ENCODE data around the gene SERPINE3. TPM values are rescaled to one million over a fixed set of nuclear protein-coding genes. Genes with fewer than 3 reads are reported as not detected.
A peak's percentile ranks its signal among the peaks of the same experiment; 100 is the strongest.

Gene SERPINE3
- polyA plus RNA-seq, 2 donors, result not detected

DNA sequence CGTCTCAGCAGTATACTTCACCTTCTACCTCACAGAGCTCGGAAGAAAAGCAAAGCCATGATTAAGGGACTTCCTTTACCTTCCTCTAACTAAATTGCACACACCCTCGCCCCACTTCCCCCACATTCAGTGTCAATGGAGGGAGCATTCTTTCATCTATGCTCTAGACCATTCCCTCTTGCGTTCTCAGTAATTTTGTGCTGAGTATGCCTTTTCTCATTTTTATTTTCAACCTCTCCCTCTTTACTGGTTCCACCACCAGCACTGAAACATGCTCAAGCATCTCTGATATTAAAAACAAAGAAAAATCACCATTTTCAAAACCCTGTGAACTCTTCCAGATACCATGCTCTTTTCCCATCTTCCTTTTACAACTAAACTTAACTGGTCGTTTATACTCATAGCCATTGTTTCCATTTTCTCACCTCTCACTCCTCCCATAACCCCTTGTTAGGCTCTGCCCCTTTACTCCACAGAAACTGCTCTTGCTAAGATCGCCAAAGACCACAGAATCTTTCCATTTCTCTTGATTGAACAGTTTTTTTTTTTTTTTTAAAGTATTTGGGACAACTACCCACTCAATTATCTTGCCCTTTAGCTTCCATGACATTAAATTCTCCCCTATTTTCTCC lies 32.4 kb downstream of the SERPINE3 start:
- H3K4me3 ChIP-seq (ENCODE audit: low read depth in 1 of 2, low read length in 2 of 2), result no peak overlapping the region
- no peaks in the 10 kb centered on the region for H3K27me3 ChIP-seq (ENCODE audit: control insufficient read depth in 1 of 2, insufficient read depth in 2 of 2, low read length in 2 of 2)
- 92 to 93% methylated on average over 6 of the region's 6 CpGs for WGBS, 2 donors
- no peaks in the 10 kb centered on the region for H3K4me1 ChIP-seq (ENCODE audit: control insufficient read depth in 2 of 2, insufficient read depth in 2 of 2, low read length in 1 of 2)
- peaks cover 5 to 15% of the 10 kb centered on the region in 2 donors for H3K36me3 ChIP-seq (ENCODE audit: control insufficient read depth in 2 of 2, insufficient read depth in 2 of 2, low read length in 1 of 2)
- H3K9me3 ChIP-seq (ENCODE audit: control insufficient read depth in 2 of 2, insufficient read depth in 1 of 2, low read depth in 1 of 2, low read length in 1 of 2), result no peaks in the 10 kb centered on the region
- no peak overlapping the region for H3K27ac ChIP-seq (ENCODE audit: low read depth in 2 of 2, low read length in 1 of 2)

DNA sequence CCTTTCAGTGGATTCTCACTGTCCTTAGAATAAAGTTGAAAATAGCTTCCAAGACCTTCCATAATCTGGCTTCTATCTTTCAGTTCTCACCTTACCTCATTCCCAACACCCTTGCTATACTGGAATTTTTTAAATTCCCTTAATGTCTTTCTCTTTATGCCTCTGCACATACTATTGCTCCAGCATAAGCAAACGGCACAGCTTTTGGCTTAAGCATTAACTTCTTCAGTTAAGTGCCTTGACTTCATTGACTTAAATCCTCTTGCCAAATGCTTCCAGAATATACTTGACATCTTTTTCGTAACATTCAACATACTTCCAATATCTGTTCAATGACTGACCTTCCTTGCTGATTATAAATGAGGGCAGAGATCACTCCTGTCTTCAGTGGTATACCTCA lies 34.0 kb downstream of the SERPINE3 start:
- WGBS, 2 donors, result 86 to 89% methylated on average over 2 of the region's 2 CpGs
- Histone ChIP-seq H3K27me3 (ENCODE audit: control insufficient read depth in 1 of 2, insufficient read depth in 2 of 2, low read length in 2 of 2) (no peaks in the 10 kb centered on the region), H3K36me3 (ENCODE audit: control insufficient read depth in 2 of 2, insufficient read depth in 2 of 2, low read length in 1 of 2) (peaks cover 5 to 15% of the 10 kb centered on the region in 2 donors), H3K27ac (ENCODE audit: low read depth in 2 of 2, low read length in 1 of 2) (no peak overlapping the region), H3K4me3 (ENCODE audit: low read depth in 1 of 2, low read length in 2 of 2) (no peak overlapping the region), H3K4me1 (ENCODE audit: control insufficient read depth in 2 of 2, insufficient read depth in 2 of 2, low read length in 1 of 2) (no peaks in the 10 kb centered on the region), H3K9me3 (ENCODE audit: control insufficient read depth in 2 of 2, insufficient read depth in 1 of 2, low read depth in 1 of 2, low read length in 1 of 2) (no peaks in the 10 kb centered on the region)

- H3K27me3 ChIP-seq (ENCODE audit: control insufficient read depth in 1 of 2, insufficient read depth in 2 of 2, low read length in 2 of 2), result no peaks in the 10 kb centered on the region
- H3K4me1 ChIP-seq (ENCODE audit: control insufficient read depth in 2 of 2, insufficient read depth in 2 of 2, low read length in 1 of 2), result no peaks in the 10 kb centered on the region
- H3K27ac ChIP-seq (ENCODE audit: low read depth in 2 of 2, low read length in 1 of 2), result no peak overlapping the region
- H3K9me3 ChIP-seq (ENCODE audit: control insufficient read depth in 2 of 2, insufficient read depth in 1 of 2, low read depth in 1 of 2, low read length in 1 of 2), result no peaks in the 10 kb centered on the region
- H3K36me3 ChIP-seq (ENCODE audit: control insufficient read depth in 2 of 2, insufficient read depth in 2 of 2, low read length in 1 of 2), result peaks cover 0 to 1% of the 10 kb centered on the region in 2 donors
- H3K4me3 ChIP-seq (ENCODE audit: low read depth in 1 of 2, low read length in 2 of 2), result no peak overlapping the region
- WGBS, 2 donors, result 49 to 54% methylated on average over 4 of the region's 4 CpGs
These were observed 40.8 kb downstream of the SERPINE3 start for GRCh38 chr13:51380269-51380668.

DNA sequence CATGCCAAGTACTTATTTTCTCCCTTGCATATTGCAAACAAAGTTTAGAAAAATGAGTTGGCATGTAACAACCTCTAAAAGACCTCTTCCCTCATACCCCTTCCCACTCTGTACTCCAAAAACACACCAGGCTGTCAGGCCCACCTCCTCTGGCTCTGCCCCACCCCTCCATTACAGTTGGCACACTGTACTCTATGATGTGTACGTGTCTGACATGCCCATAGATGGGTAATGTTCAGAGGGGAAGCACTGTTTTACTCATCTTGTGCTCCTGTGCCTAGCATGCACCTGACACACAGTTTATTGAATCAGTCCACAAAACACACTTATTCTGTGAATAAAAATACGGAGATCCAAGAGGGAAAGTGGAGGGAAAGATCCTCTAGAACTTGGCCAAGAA lies 45.6 kb downstream of the SERPINE3 start:
- no peak overlapping the region for H3K4me3 ChIP-seq (ENCODE audit: low read depth in 1 of 2, low read length in 2 of 2)
- H3K27me3 ChIP-seq (ENCODE audit: control insufficient read depth in 1 of 2, insufficient read depth in 2 of 2, low read length in 2 of 2), result no peaks in the 10 kb centered on the region
- no peak overlapping the region for H3K27ac ChIP-seq (ENCODE audit: low read depth in 2 of 2, low read length in 1 of 2)
- H3K4me1 ChIP-seq (ENCODE audit: control insufficient read depth in 2 of 2, insufficient read depth in 2 of 2, low read length in 1 of 2), result no peaks in the 10 kb centered on the region
- peaks cover 0 to 3% of the 10 kb centered on the region in 2 donors for H3K36me3 ChIP-seq (ENCODE audit: control insufficient read depth in 2 of 2, insufficient read depth in 2 of 2, low read length in 1 of 2)
- 90 to 94% methylated on average over 2 of the region's 2 CpGs for WGBS, 2 donors
- H3K9me3 ChIP-seq (ENCODE audit: control insufficient read depth in 2 of 2, insufficient read depth in 1 of 2, low read depth in 1 of 2, low read length in 1 of 2), result no peaks in the 10 kb centered on the region

GRCh38 chr13:51394724-51395123 lies 55.2 kb downstream of the SERPINE3 start:
- no peaks in the 10 kb centered on the region for H3K27me3 ChIP-seq (ENCODE audit: control insufficient read depth in 1 of 2, insufficient read depth in 2 of 2, low read length in 2 of 2)
- H3K4me1 ChIP-seq (ENCODE audit: control insufficient read depth in 2 of 2, insufficient read depth in 2 of 2, low read length in 1 of 2), result peaks cover 0 to 2% of the 10 kb centered on the region in 2 donors
- H3K9me3 ChIP-seq (ENCODE audit: control insufficient read depth in 2 of 2, insufficient read depth in 1 of 2, low read depth in 1 of 2, low read length in 1 of 2), result no peaks in the 10 kb centered on the region
- no peak overlapping the region for H3K4me3 ChIP-seq (ENCODE audit: low read depth in 1 of 2, low read length in 2 of 2)
- peaks cover 0 to 3% of the 10 kb centered on the region in 2 donors for H3K36me3 ChIP-seq (ENCODE audit: control insufficient read depth in 2 of 2, insufficient read depth in 2 of 2, low read length in 1 of 2)
- no peak overlapping the region for H3K27ac ChIP-seq (ENCODE audit: low read depth in 2 of 2, low read length in 1 of 2)

DNA sequence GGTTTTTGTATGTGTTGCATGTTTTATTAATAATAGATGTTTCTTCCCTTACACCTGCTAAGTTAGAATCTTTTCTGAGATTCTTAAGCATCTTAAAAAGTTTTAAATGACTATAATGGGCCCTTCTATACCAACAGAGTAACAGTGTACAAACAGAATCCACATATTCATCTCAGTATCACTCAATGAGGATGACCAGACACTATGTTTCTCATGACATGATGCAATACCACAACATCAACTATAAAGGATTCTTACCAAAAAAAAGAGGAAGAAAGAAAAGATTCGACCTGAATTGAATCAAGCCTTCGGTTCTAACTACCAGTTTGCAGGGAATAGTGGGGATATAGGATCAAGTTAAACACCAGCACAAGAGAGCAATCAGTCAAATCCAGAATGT lies 56.9 kb downstream of the SERPINE3 start:
- 68 to 82% methylated on average over 2 of the region's 2 CpGs for WGBS, 2 donors
- Histone ChIP-seq H3K4me1 (ENCODE audit: control insufficient read depth in 2 of 2, insufficient read depth in 2 of 2, low read length in 1 of 2) (peaks cover 0 to 2% of the 10 kb centered on the region in 2 donors), H3K36me3 (ENCODE audit: control insufficient read depth in 2 of 2, insufficient read depth in 2 of 2, low read length in 1 of 2) (peaks cover 3% of the 10 kb centered on the region in 2 donors), H3K27me3 (ENCODE audit: control insufficient read depth in 1 of 2, insufficient read depth in 2 of 2, low read length in 2 of 2) (no peaks in the 10 kb centered on the region), H3K4me3 (ENCODE audit: low read depth in 1 of 2, low read length in 2 of 2) (no peak overlapping the region), H3K27ac (ENCODE audit: low read depth in 2 of 2, low read length in 1 of 2) (no peak overlapping the region), H3K9me3 (ENCODE audit: control insufficient read depth in 2 of 2, insufficient read depth in 1 of 2, low read depth in 1 of 2, low read length in 1 of 2) (no peaks in the 10 kb centered on the region)

DNA sequence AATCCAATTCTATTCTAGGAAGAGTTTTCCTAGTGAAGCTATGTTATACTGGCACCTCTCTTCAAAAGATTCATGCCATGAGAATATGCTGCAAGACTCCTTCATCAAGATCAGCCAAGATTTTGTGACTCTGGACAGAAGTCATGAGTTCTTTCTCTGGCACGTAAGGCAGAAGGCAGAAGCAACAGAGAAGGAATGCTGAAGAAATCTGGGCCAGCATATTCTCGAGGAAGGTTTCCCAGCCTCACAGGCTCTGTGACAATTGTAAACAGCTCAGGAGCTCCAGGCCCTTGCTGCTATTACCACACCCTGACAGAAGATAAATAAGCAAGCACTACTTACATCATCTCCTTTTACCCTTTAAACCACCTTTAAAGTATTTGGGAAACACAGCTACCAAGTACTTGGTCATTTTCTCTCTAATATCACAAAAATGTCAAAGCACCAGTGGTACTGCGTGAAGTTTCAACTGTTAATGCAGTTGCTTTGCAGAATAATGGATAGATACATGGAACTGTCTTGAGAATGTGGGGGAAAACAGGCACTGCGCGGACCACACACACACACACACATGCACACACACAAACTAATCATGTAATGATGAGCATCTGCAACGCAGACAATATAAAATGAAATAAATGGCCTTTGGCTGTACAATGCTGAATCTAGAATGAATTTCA lies 57.9 kb downstream of the SERPINE3 start:
- Histone ChIP-seq H3K27me3 (ENCODE audit: control insufficient read depth in 1 of 2, insufficient read depth in 2 of 2, low read length in 2 of 2) (no peaks in the 10 kb centered on the region), H3K27ac (ENCODE audit: low read depth in 2 of 2, low read length in 1 of 2) (peak overlapping the region in 1 of 2 donors; percentile 18), H3K36me3 (ENCODE audit: control insufficient read depth in 2 of 2, insufficient read depth in 2 of 2, low read length in 1 of 2) (peaks cover under 1 to 3% of the 10 kb centered on the region in 2 donors), H3K4me3 (ENCODE audit: low read depth in 1 of 2, low read length in 2 of 2) (no peak overlapping the region), H3K4me1 (ENCODE audit: control insufficient read depth in 2 of 2, insufficient read depth in 2 of 2, low read length in 1 of 2) (peaks cover 0 to 2% of the 10 kb centered on the region in 2 donors), H3K9me3 (ENCODE audit: control insufficient read depth in 2 of 2, insufficient read depth in 1 of 2, low read depth in 1 of 2, low read length in 1 of 2) (no peaks in the 10 kb centered on the region)
- 71 to 76% methylated on average over 6 of the region's 6 CpGs for WGBS, 2 donors

DNA sequence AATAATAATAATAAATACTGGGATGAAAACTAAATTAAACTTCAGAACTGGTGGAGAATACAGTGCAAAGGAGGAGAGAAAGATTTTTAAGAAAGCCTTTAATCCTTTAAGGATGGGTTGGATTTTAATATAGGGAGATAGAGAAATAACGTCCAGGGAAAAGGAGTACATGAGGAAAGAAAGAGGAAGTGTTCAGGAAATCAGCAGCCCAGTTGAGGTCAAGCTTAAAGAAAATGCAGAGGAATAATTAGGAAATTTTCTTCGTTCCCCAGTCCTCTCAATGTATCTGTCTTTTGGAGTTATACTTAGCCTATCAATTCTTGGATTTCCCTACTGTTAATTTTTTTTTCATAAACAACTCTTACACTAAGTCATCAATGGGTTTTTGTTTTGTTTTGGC lies 65.7 kb downstream of the SERPINE3 start:
- no peaks in the 10 kb centered on the region for H3K9me3 ChIP-seq (ENCODE audit: control insufficient read depth in 2 of 2, insufficient read depth in 1 of 2, low read depth in 1 of 2, low read length in 1 of 2)
- 72% methylated on average over 2 of the region's 2 CpGs for WGBS, 2 donors
- H3K27me3 ChIP-seq (ENCODE audit: control insufficient read depth in 1 of 2, insufficient read depth in 2 of 2, low read length in 2 of 2), result no peaks in the 10 kb centered on the region
- H3K36me3 ChIP-seq (ENCODE audit: control insufficient read depth in 2 of 2, insufficient read depth in 2 of 2, low read length in 1 of 2), result no peaks in the 10 kb centered on the region
- no peak overlapping the region for H3K4me3 ChIP-seq (ENCODE audit: low read depth in 1 of 2, low read length in 2 of 2)
- H3K27ac ChIP-seq (ENCODE audit: low read depth in 2 of 2, low read length in 1 of 2), result no peak overlapping the region
- no peaks in the 10 kb centered on the region for H3K4me1 ChIP-seq (ENCODE audit: control insufficient read depth in 2 of 2, insufficient read depth in 2 of 2, low read length in 1 of 2)

DNA sequence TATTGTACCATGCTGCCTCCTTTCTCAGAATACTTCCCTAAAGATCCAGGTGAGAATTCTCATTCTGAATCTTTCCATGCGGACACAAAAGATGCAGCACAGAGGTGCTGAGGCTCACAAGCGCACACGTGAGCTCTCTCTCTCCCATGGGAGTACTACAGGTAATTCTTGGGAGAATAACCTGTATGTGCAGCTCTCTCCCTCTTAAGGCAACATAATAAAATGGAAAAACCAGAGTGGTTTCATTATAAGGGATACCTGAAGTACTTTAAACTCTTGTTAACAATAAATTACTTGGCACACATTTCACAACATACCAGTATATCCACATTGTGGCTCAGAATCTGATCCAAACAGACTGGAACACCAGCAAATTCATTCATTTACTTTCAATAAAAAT lies 72.9 kb downstream of the SERPINE3 start:
- H3K9me3 ChIP-seq (ENCODE audit: control insufficient read depth in 2 of 2, insufficient read depth in 1 of 2, low read depth in 1 of 2, low read length in 1 of 2), result no peaks in the 10 kb centered on the region
- no peaks in the 10 kb centered on the region for H3K27me3 ChIP-seq (ENCODE audit: control insufficient read depth in 1 of 2, insufficient read depth in 2 of 2, low read length in 2 of 2)
- H3K27ac ChIP-seq (ENCODE audit: low read depth in 2 of 2, low read length in 1 of 2), result no peak overlapping the region
- H3K36me3 ChIP-seq (ENCODE audit: control insufficient read depth in 2 of 2, insufficient read depth in 2 of 2, low read length in 1 of 2), result no peaks in the 10 kb centered on the region
- WGBS, 2 donors, result 93% methylated on average over 3 of the region's 3 CpGs
- no peaks in the 10 kb centered on the region for H3K4me1 ChIP-seq (ENCODE audit: control insufficient read depth in 2 of 2, insufficient read depth in 2 of 2, low read length in 1 of 2)
- no peak overlapping the region for H3K4me3 ChIP-seq (ENCODE audit: low read depth in 1 of 2, low read length in 2 of 2)

All from esophagus (tissue), 2 donors.